H9 (cell line): ENCODE measurements around the gene TCTN3. TPM values are rescaled to one million over a fixed set of nuclear protein-coding genes. Genes with fewer than 3 reads are reported as not detected.
"Not testable (repeated sequence)": the region's sequence is repeated elsewhere in the genome, so short reads cannot be mapped to it uniquely, and the experiment has no call there.

ENCODE experiments used
- DNase-seq: peaks from one replicate; pipeline ENCODE4 v3.0.0-alpha.2; 2017
- H2AFZ ChIP-seq: one replicate; pipeline ENCODE4 v1.6.1; 2013; ENCODE audit warnings: mild to moderate bottlenecking, low read length, control low read depth, moderate library complexity
- H2AK5ac ChIP-seq: 2 replicates; pipeline ENCODE4 v1.6.1; 2013; ENCODE audit warnings: low read length, control low read depth, mixed read lengths; ENCODE audit not compliant: insufficient read length
- H2BK120ac ChIP-seq: one replicate; pipeline ENCODE4 v1.6.1; 2013; ENCODE audit warnings: low read depth, mild to moderate bottlenecking, low read length, control low read depth, inconsistent platforms; ENCODE audit not compliant: poor library complexity, severe bottlenecking
- H2BK12ac ChIP-seq: 2 replicates; pipeline ENCODE4 v1.6.1; 2013; ENCODE audit warnings: low read length, control low read depth, mixed read lengths, low read depth; ENCODE audit not compliant: insufficient read length
- H2BK15ac ChIP-seq: 2 replicates; pipeline ENCODE4 v1.6.1; 2013; ENCODE audit warnings: low read depth, low read length, control low read depth
- H2BK20ac ChIP-seq: one replicate; pipeline ENCODE4 v1.6.1; 2013; ENCODE audit warnings: low read depth, mild to moderate bottlenecking, low read length, control low read depth, inconsistent platforms; ENCODE audit not compliant: poor library complexity, severe bottlenecking
- H2BK5ac ChIP-seq: 2 replicates; pipeline ENCODE4 v1.6.1; 2013; ENCODE audit warnings: low read length, control low read depth, mixed read lengths; ENCODE audit not compliant: insufficient read length
- H3K14ac ChIP-seq: 2 replicates; pipeline ENCODE4 v1.6.1; 2013; ENCODE audit warnings: low read length, control low read depth; ENCODE audit not compliant: insufficient read depth
- H3K18ac ChIP-seq: 2 replicates; pipeline ENCODE4 v1.6.1; 2013; ENCODE audit warnings: low read depth, mild to moderate bottlenecking, mixed read lengths, low read length, control low read depth; ENCODE audit not compliant: insufficient read length
- H3K23ac ChIP-seq: 2 replicates; pipeline ENCODE4 v1.6.1; 2013; ENCODE audit warnings: low read length, control low read depth, mixed read lengths, low read depth; ENCODE audit not compliant: insufficient read length
- H3K23me2 ChIP-seq: 2 replicates; pipeline ENCODE4 v1.6.1; 2013; ENCODE audit warnings: low read depth, mild to moderate bottlenecking, mixed read lengths, low read length, control low read depth; ENCODE audit not compliant: insufficient read length, poor library complexity, severe bottlenecking
- H3K27ac ChIP-seq: 2 replicates; pipeline ENCODE4 v1.5.1; 2013; ENCODE audit warnings: low read length, control low read depth, mixed read lengths, low read depth; ENCODE audit not compliant: insufficient read length
- H3K27me3 ChIP-seq: 2 replicates; pipeline ENCODE4 v1.6.1; 2013; ENCODE audit warnings: low read length, control low read depth, inconsistent platforms; ENCODE audit not compliant: insufficient read depth
- H3K4ac ChIP-seq: 2 replicates; pipeline ENCODE4 v1.6.1; 2013; ENCODE audit warnings: low read depth, mild to moderate bottlenecking, control low read depth, inconsistent platforms, low read length, moderate library complexity
- H3K4me1 ChIP-seq: 2 replicates; pipeline ENCODE4 v1.6.1; 2013; ENCODE audit warnings: low read length, control low read depth, inconsistent platforms; ENCODE audit not compliant: insufficient read depth
- H3K4me2 ChIP-seq: 2 replicates; pipeline ENCODE4 v1.6.1; 2013; ENCODE audit warnings: low read length, control low read depth, mixed read lengths; ENCODE audit not compliant: insufficient read length, insufficient read depth
- H3K56ac ChIP-seq: 2 replicates; pipeline ENCODE4 v1.6.1; 2013; ENCODE audit warnings: low read depth, mild to moderate bottlenecking, mixed read lengths, low read length, control low read depth; ENCODE audit not compliant: insufficient read length
- H3K79me1 ChIP-seq: 2 replicates; pipeline ENCODE4 v1.6.1; 2013; ENCODE audit warnings: low read depth, mild to moderate bottlenecking, moderate library complexity, low read length, control low read depth, inconsistent platforms; ENCODE audit not compliant: insufficient read depth, poor library complexity, severe bottlenecking
- H3K79me2 ChIP-seq: 2 replicates; pipeline ENCODE4 v1.6.1; 2013; ENCODE audit warnings: low read length, control low read depth, inconsistent platforms; ENCODE audit not compliant: insufficient read depth
- H3K9ac ChIP-seq: 2 replicates; pipeline ENCODE4 v1.6.1; 2013; ENCODE audit warnings: low read length, control low read depth, mixed read lengths; ENCODE audit not compliant: insufficient read length; ENCODE audit errors: extremely low read depth
- H3K9me3 ChIP-seq: one replicate; pipeline ENCODE4 v1.6.1; 2013; ENCODE audit warnings: low read depth, low read length, inconsistent platforms; ENCODE audit not compliant: control insufficient read depth
- H3T11ph ChIP-seq: one replicate; pipeline ENCODE4 v1.6.1; 2013; ENCODE audit warnings: mild to moderate bottlenecking, low read length, control low read depth, inconsistent platforms
- H4K20me1 ChIP-seq: one replicate; pipeline ENCODE4 v1.6.1; 2013; ENCODE audit not compliant: control insufficient read depth, insufficient read length, insufficient read depth
- H4K5ac ChIP-seq: 2 replicates; pipeline ENCODE4 v1.6.1; 2013; ENCODE audit warnings: low read depth, mild to moderate bottlenecking, mixed read lengths, low read length, control low read depth; ENCODE audit not compliant: insufficient read length
- H4K8ac ChIP-seq: replicated peaks from 2 replicates; pipeline ENCODE4 v1.6.1; 2013; ENCODE audit warnings: low read length, control low read depth, mixed read lengths, low read depth; ENCODE audit not compliant: insufficient read length
- H4K91ac ChIP-seq: 2 replicates; pipeline ENCODE4 v1.6.1; 2013; ENCODE audit warnings: low read depth, mild to moderate bottlenecking, moderate library complexity, mixed read lengths, low read length, control low read depth; ENCODE audit not compliant: insufficient read length
- H3K27ac Mint-ChIP-seq, 3 experiments: 2 replicates in 2 of 3; 3 replicates in 1 of 3; pipeline ENCODE4 v1.8.0; 2020 to 2021; ENCODE audit warnings: mixed read lengths in 3 of 3, mild to moderate bottlenecking in 1 of 3, moderate library complexity in 1 of 3
- H3K27me3 Mint-ChIP-seq: 2 replicates; pipeline ENCODE4 v1.8.0; 2021; ENCODE audit warnings: low read depth, mild to moderate bottlenecking, moderate library complexity, mixed read lengths
- H3K36me3 Mint-ChIP-seq, 3 experiments: 2 replicates in 2 of 3; 3 replicates in 1 of 3; pipeline ENCODE4 v1.8.0; 2020 to 2021; ENCODE audit warnings: low read depth in 3 of 3, mixed read lengths in 3 of 3; ENCODE audit not compliant: insufficient read depth in 1 of 3
- H3K4me1 Mint-ChIP-seq, 2 experiments: 2 replicates each; pipeline ENCODE4 v1.8.0; 2020; ENCODE audit warnings: mixed read lengths in 2 of 2
- H3K4me3 Mint-ChIP-seq, 2 experiments: 2 replicates in 1 of 2; 3 replicates in 1 of 2; pipeline ENCODE4 v1.8.0; 2020 to 2021; ENCODE audit warnings: mild to moderate bottlenecking in 2 of 2, mixed read lengths in 2 of 2, moderate library complexity in 1 of 2
- H3K9me3 Mint-ChIP-seq, 2 experiments: 2 replicates in 1 of 2; 3 replicates in 1 of 2; pipeline ENCODE4 v1.8.0; 2020; ENCODE audit warnings: mild to moderate bottlenecking in 2 of 2, mixed read lengths in 2 of 2, moderate library complexity in 1 of 2
- CTCF ChIP-seq: fragments of 200-600 bp; sonication (generic); conservative IDR thresholded peaks from 3 replicates; pipeline ENCODE4 v1.8.0; 2021; ENCODE audit warnings: antibody characterized with exemption, mild to moderate bottlenecking
- WGBS: extraction: QIAGEN DNeasy Blood & Tissue Kit; methylation state at CpG from one replicate; pipeline ENCODE4 v1.1.7; 2013; ENCODE audit warnings: missing lambda C conversion rate, low lambda C conversion rate, mixed read lengths; ENCODE audit not compliant: insufficient read length; ENCODE audit errors: extremely low coverage; 5-methylcytosine and 5-hydroxymethylcytosine counted together
- total RNA-seq: library from RNA; stranded (reverse); gene quantifications from 2 replicates; pipeline ENCODE4 v1.2.1, GENCODE V29; 2021

TCTN3 gene
- total RNA-seq, 1 experiment from 2014 or later: 37.3 TPM

GRCh38 chr10:95739056-95739455 lies 45.3 kb upstream of the TCTN3 start:
- Histone ChIP-seq H3K23ac (no peak overlapping the region), H4K8ac (no peak overlapping the region), H2BK120ac (no peak overlapping the region), H4K20me1 (no peaks in the 10 kb centered on the region), H3K4me1 (peaks cover 5% of the 10 kb centered on the region; the same call in 1 of the 2 replicates), H2BK5ac (no peak overlapping the region), H3K18ac (no peak overlapping the region), H2BK15ac (no peak overlapping the region), H2AFZ (no peak overlapping the region), H2AK5ac (no peak overlapping the region), H3T11ph (no peak overlapping the region), H3K14ac (no peak overlapping the region), H3K56ac (no peak overlapping the region), H3K27ac (no peak overlapping the region), H3K4ac (no peak overlapping the region), H4K91ac (no peak overlapping the region), H2BK12ac (no peak overlapping the region), H3K9me3 (no peaks in the 10 kb centered on the region), H3K9ac (no peak overlapping the region), H3K4me2 (no peak overlapping the region), H3K27me3 (no peaks in the 10 kb centered on the region), H4K5ac (no peak overlapping the region), H3K79me1 (no peaks in the 10 kb centered on the region), H2BK20ac (no peak overlapping the region), H3K23me2 (no peaks in the 10 kb centered on the region), H3K79me2 (no peaks in the 10 kb centered on the region)
- no CpG with 5 or more reads among the region's 3 CpGs for WGBS
- Mint-ChIP-seq H3K36me3 (no peaks in the 10 kb centered on the region; a peak in 2 of 7 replicates), H3K27me3 (no peaks in the 10 kb centered on the region; the same call in 1 of the 2 replicates), H3K4me1 (peaks cover 12 to 15% of the 10 kb centered on the region in 2 experiments), H3K4me3 (no peak overlapping the region), H3K9me3 (peaks cover 0 to 9% of the 10 kb centered on the region in 2 experiments; a peak in 3 of 5 replicates), H3K27ac (no peak overlapping the region)
- TF ChIP-seq CTCF: no peak
- no peak for DNase-seq

- H3K9me3 ChIP-seq, H2BK15ac ChIP-seq, H3K14ac ChIP-seq, H3K4me2 ChIP-seq, H3K27me3 Mint-ChIP-seq, H3K27me3 ChIP-seq, H3K4me1 Mint-ChIP-seq, H3K27ac Mint-ChIP-seq, H3K23ac ChIP-seq, H3K27ac ChIP-seq, DNase-seq, H3T11ph ChIP-seq, H3K79me2 ChIP-seq, H3K23me2 ChIP-seq, H4K8ac ChIP-seq, H2AFZ ChIP-seq, H3K4me1 ChIP-seq, H3K4ac ChIP-seq, H3K9ac ChIP-seq, H2BK12ac ChIP-seq, H3K4me3 Mint-ChIP-seq, H4K5ac ChIP-seq, H2BK5ac ChIP-seq, H3K56ac ChIP-seq, H3K18ac ChIP-seq, H2BK120ac ChIP-seq, H3K79me1 ChIP-seq, H4K91ac ChIP-seq, H2BK20ac ChIP-seq, H2AK5ac ChIP-seq, H4K20me1 ChIP-seq: not testable (repeated sequence)
- Mint-ChIP-seq H3K36me3 (peaks cover 7 to 25% (median 20%) of the 10 kb centered on the region in 3 experiments), H3K9me3 (peaks cover 24 to 37% of the 10 kb centered on the region in 2 experiments)
- no CpG with 5 or more reads among the region's 6 CpGs for WGBS
These were observed 39.2 kb upstream of the TCTN3 start for GRCh38 chr10:95732907-95733306.
